ENCODE results near the gene LIF. TPM values are rescaled to one million over a fixed set of nuclear protein-coding genes. Genes with fewer than 3 reads are reported as not detected.

LIF gene
- total and polyA plus RNA-seq, 7 donors, result 0.28 to 10.3 (median 1.6) TPM

DNA sequence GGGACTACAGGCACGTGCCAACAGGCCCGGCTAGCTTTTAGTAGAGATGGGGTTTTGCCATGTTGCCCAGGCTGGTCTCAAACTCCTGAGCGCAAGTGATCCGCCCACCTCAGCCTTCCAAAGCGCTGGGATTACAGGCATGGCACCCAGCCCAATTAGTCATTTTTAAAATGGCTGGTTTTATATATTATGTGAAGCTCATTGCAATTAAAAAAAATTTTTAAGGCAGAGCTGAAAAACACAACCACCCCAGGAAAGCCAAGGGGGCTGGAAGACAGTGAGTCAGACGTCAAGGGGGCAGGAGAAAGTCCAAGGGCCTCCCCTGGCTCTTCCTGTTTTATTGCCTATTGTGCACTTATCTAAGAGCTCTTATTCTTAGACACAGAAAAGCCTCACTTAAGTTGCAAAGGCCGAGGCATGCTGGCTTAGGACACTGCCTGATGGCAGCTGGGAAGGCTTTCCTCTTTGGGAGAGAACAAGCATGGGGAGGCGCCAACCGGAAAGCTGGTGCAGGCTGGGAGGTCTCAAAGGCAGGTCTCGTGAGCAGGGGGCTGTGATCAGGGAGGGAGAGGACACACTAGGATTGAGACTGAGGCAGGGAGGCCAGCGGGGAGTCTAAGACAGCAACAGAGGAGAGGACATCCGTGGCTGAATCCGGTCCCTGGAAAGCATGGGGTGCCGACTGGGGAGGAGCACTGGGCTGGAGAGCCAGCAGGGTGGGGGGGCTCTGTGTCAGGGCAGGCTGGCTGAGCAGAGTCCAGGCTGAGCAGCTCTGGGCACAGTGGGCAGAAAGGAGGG lies 31.2 kb upstream of the LIF start:
- Histone ChIP-seq H3K27me3 (no peaks in the 10 kb centered on the region), H3K4me3 (no peak overlapping the region), H3K36me3 (no peaks in the 10 kb centered on the region), H3K9me3 (no peaks in the 10 kb centered on the region), H3K4me1 (peaks cover 0 to 14% (median 11%) of the 10 kb centered on the region in 4 donors), H3K27ac (peak overlapping the region; percentile 29 to 54 (median 40))
- DNase-seq, result no peak
- WGBS, 2 donors, result 28 to 55% methylated on average over 14 of the region's 14 CpGs
- intact Hi-C loops (cut with DNase I), result no loop called here
- TF ChIP-seq, protein P1, sequence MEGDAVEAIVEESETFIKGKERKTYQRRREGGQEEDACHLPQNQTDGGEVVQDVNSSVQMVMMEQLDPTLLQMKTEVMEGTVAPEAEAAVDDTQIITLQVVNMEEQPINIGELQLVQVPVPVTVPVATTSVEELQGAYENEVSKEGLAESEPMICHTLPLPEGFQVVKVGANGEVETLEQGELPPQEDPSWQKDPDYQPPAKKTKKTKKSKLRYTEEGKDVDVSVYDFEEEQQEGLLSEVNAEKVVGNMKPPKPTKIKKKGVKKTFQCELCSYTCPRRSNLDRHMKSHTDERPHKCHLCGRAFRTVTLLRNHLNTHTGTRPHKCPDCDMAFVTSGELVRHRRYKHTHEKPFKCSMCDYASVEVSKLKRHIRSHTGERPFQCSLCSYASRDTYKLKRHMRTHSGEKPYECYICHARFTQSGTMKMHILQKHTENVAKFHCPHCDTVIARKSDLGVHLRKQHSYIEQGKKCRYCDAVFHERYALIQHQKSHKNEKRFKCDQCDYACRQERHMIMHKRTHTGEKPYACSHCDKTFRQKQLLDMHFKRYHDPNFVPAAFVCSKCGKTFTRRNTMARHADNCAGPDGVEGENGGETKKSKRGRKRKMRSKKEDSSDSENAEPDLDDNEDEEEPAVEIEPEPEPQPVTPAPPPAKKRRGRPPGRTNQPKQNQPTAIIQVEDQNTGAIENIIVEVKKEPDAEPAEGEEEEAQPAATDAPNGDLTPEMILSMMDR (IDR thresholded peaks at IDR 0.05), result no peak
- no peak for TF ChIP-seq EP300 (IDR thresholded peaks at IDR 0.05)
- TF ChIP-seq POLR2A (IDR thresholded peaks at IDR 0.05), result no peak
- peak in 3 of 4 donors; percentile 14 to 36 (median 28) for TF ChIP-seq POLR2AphosphoS5 (IDR thresholded peaks at IDR 0.05)

DNA sequence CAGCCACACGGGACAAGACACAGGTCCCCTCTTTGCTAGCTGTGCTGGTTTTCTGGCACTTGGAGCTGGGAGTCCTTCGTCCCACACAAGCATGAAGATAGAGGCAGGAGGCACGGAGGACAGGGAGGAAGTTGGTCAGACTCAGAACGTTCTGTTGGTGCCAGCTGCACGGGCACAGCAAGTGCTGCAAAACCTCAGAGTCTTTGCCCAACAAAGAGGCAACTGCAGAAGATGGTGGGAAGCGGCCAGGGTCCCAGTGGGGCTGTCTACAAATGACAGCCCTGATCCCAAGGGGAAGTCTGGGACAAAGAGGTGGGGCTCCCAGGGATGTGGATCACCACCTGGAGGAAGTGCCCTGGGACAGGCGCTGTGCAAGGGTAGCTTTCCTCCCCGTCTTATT lies 29.5 kb upstream of the LIF start:
- TF ChIP-seq POLR2A (IDR thresholded peaks at IDR 0.05), result no peak
- TF ChIP-seq, protein P1 (IDR thresholded peaks at IDR 0.05), result no peak
- TF ChIP-seq EP300 (IDR thresholded peaks at IDR 0.05), result no peak
- TF ChIP-seq POLR2AphosphoS5 (IDR thresholded peaks at IDR 0.05), result no peak
- 56 to 80% methylated on average over 8 of the region's 8 CpGs for whole genome bisulfite sequencing, 2 donors
- no peak overlapping the region for H3K27ac ChIP-seq
- no peaks in the 10 kb centered on the region for H3K9me3 ChIP-seq
- H3K4me3 ChIP-seq, result no peak overlapping the region
- H3K4me1 ChIP-seq, result peaks cover 0 to 14% (median 11%) of the 10 kb centered on the region in 4 donors
- no peaks in the 10 kb centered on the region for H3K36me3 ChIP-seq
- no peak for DNase-seq
- no peaks in the 10 kb centered on the region for H3K27me3 ChIP-seq
- intact Hi-C loops (cut with DNase I), result no loop called here

DNA sequence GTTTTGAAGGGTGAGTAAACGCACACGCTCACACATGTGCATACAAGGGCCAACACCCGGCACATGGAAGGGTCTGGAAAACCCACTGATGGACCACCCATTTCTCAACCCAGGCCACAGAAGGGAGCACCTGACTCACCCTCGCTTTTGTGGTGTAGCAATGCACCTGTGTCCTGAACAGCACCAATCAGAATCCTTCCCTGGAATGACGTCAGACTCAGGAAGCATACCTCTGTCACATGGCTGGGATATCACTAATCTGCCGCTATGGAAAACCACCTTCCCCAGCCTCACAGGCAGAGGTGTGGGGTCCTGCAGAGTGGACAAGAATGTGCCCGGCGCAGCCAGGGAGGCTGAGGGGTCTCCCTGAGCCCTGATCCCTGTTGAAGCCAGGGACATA lies 29.1 kb upstream of the LIF start:
- no peaks in the 10 kb centered on the region for H3K9me3 ChIP-seq
- no peaks in the 10 kb centered on the region for H3K27me3 ChIP-seq
- no peak overlapping the region for H3K27ac ChIP-seq
- 61 to 68% methylated on average over 8 of the region's 8 CpGs for WGBS, 2 donors
- no peaks in the 10 kb centered on the region for H3K36me3 ChIP-seq
- intact Hi-C loops (cut with DNase I), result no loop called here
- no peak for TF ChIP-seq POLR2AphosphoS5 (IDR thresholded peaks at IDR 0.05)
- TF ChIP-seq, protein P1 (IDR thresholded peaks at IDR 0.05), result no peak
- TF ChIP-seq POLR2A (IDR thresholded peaks at IDR 0.05), result no peak
- TF ChIP-seq EP300 (IDR thresholded peaks at IDR 0.05), result no peak
- no peak for DNase-seq
- peaks cover 0 to 14% (median 11%) of the 10 kb centered on the region in 4 donors for H3K4me1 ChIP-seq
- H3K4me3 ChIP-seq, result no peak overlapping the region

DNA sequence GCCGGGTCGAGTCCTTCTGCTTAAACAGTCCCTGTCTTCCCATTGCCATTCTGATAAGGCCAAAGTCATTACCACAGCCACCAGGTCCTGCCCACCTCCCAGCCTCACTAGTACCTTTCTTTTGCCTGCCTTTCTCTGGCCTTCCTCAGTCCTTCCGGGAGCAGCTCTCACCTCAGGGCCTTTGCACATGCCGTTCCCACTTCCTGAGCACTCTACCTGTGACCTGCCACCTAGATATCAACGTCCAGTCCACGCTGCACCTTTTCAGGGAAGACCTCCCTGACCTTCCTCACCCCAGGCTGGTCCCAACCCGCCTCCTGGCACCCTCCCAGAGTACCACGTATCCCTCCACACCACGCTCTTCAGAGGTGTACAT lies 27.9 kb upstream of the LIF start:
- intact Hi-C loops (cut with DNase I), result no loop called here
- Histone ChIP-seq H3K36me3 (no peaks in the 10 kb centered on the region), H3K27ac (no peak overlapping the region), H3K9me3 (no peaks in the 10 kb centered on the region), H3K27me3 (no peaks in the 10 kb centered on the region), H3K4me1 (peaks cover 0 to 14% (median 11%) of the 10 kb centered on the region in 4 donors), H3K4me3 (no peak overlapping the region)
- TF ChIP-seq, protein P1 (IDR thresholded peaks at IDR 0.05), result no peak
- 89 to 92% methylated on average over 9 of the region's 9 CpGs for WGBS, 2 donors
- no peak for DNase-seq
